ENCODE results near the gene KRTAP5-8.

Gene KRTAP5-8

DNA sequence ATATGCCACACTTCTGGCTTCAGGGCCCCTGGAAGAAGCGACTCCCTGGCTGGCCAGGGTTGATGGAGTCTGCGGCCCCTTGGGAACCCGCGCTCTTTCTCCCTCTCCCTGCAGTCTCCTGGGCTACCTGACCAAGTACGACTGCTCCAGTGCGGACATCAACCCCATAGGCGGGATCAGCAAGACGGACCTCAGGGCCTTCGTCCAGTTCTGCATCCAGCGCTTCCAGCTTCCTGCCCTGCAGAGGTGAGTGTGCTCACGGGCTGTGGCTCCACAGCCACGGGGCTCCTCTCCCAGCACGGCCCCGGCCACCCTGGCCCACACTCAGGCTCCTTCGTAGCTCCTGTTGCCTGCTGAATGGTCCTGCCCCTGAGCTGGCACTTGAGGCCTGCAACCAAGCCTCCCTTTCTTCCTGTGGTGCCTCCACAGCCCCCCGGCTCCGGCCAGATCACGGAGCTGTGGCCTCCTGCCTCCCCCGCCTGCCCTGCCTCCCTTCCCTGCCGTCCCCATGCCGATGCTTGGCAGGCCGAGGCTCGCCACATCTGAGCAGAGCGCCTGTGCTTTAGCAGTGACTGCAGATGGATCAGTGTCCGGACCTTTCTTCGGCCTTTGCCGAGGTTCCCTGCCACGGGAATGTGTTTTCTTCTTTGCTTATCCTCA is 47.0 kb upstream of the KRTAP5-8 start:
- no peak overlapping the region for H3K27ac ChIP-seq (ENCODE audit: low read length)
- H3K36me3 ChIP-seq (replicated peaks; ENCODE audit: low read depth, low read length) = peaks cover 39% of the 10 kb centered on the region
- no peaks in the 10 kb centered on the region for H3K27me3 ChIP-seq (ENCODE audit: low read depth, low read length)
- no peaks in the 10 kb centered on the region for H3K79me2 ChIP-seq (ENCODE audit: low read length)
- no peak overlapping the region for H3K4me3 ChIP-seq (ENCODE audit: low read length)
- H2AFZ ChIP-seq (ENCODE audit: low read depth, low read length) = no peak overlapping the region
- no peaks in the 10 kb centered on the region for H3K9me3 ChIP-seq (ENCODE audit: insufficient read depth, low read length)
- H3K9ac ChIP-seq (ENCODE audit: low read length) = no peak overlapping the region
- TF ChIP-seq, protein P1, sequence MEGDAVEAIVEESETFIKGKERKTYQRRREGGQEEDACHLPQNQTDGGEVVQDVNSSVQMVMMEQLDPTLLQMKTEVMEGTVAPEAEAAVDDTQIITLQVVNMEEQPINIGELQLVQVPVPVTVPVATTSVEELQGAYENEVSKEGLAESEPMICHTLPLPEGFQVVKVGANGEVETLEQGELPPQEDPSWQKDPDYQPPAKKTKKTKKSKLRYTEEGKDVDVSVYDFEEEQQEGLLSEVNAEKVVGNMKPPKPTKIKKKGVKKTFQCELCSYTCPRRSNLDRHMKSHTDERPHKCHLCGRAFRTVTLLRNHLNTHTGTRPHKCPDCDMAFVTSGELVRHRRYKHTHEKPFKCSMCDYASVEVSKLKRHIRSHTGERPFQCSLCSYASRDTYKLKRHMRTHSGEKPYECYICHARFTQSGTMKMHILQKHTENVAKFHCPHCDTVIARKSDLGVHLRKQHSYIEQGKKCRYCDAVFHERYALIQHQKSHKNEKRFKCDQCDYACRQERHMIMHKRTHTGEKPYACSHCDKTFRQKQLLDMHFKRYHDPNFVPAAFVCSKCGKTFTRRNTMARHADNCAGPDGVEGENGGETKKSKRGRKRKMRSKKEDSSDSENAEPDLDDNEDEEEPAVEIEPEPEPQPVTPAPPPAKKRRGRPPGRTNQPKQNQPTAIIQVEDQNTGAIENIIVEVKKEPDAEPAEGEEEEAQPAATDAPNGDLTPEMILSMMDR (IDR thresholded peaks at IDR 0.05; ENCODE audit: low read depth, low read length) = no peak
- TF ChIP-seq EZH2phosphoT487 (IDR thresholded peaks at IDR 0.05; ENCODE audit: low read depth) = no peak
- H4K20me1 ChIP-seq (ENCODE audit: insufficient read depth, low read length) = no peaks in the 10 kb centered on the region
- H3K4me2 ChIP-seq (ENCODE audit: low read length) = no peak overlapping the region
- peaks cover 12% of the 10 kb centered on the region for H3K4me1 ChIP-seq (ENCODE audit: low read length)

DNA sequence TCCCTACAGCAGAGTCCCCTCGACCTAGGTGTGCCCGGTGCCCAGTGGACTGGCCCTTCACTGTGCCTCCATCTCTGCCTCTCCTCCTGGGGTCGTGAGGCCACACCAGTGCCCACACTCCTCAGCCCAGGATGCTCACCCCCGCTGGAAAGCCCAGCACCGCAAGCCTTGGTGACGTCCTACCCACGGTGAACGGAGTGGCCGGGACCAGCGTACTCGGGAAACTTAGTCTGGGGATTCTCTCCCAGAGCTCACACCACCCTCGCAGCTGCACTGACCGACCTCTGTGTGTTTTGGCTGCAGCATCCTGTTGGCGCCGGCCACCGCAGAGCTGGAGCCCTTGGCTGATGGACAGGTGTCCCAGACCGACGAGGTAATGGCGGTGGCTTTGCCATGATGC is 46.3 kb upstream of the KRTAP5-8 start:
- H3K4me2 ChIP-seq (ENCODE audit: low read length) = no peak overlapping the region
- H3K79me2 ChIP-seq (ENCODE audit: low read length) = no peaks in the 10 kb centered on the region
- TF ChIP-seq, protein P1 (IDR thresholded peaks at IDR 0.05; ENCODE audit: low read depth, low read length) = no peak
- no peak for TF ChIP-seq EZH2phosphoT487 (IDR thresholded peaks at IDR 0.05; ENCODE audit: low read depth)
- no peak overlapping the region for H3K4me3 ChIP-seq (ENCODE audit: low read length)
- peaks cover 12% of the 10 kb centered on the region for H3K4me1 ChIP-seq (ENCODE audit: low read length)
- H3K27ac ChIP-seq (ENCODE audit: low read length) = no peak overlapping the region
- H3K36me3 ChIP-seq (replicated peaks; ENCODE audit: low read depth, low read length) = peaks cover 39% of the 10 kb centered on the region
- H3K27me3 ChIP-seq (ENCODE audit: low read depth, low read length) = no peaks in the 10 kb centered on the region
- H4K20me1 ChIP-seq (ENCODE audit: insufficient read depth, low read length) = no peaks in the 10 kb centered on the region
- no peak overlapping the region for H3K9ac ChIP-seq (ENCODE audit: low read length)
- no peak overlapping the region for H2AFZ ChIP-seq (ENCODE audit: low read depth, low read length)
- no peaks in the 10 kb centered on the region for H3K9me3 ChIP-seq (ENCODE audit: insufficient read depth, low read length)

GRCh38 chr11:71491940-71492339 is 45.9 kb upstream of the KRTAP5-8 start:
- Histone ChIP-seq H3K4me3 (ENCODE audit: low read length) (no peak overlapping the region), H3K4me1 (ENCODE audit: low read length) (peaks cover 12% of the 10 kb centered on the region), H4K20me1 (ENCODE audit: insufficient read depth, low read length) (no peaks in the 10 kb centered on the region), H3K79me2 (ENCODE audit: low read length) (no peaks in the 10 kb centered on the region), H3K4me2 (ENCODE audit: low read length) (no peak overlapping the region), H3K9me3 (ENCODE audit: insufficient read depth, low read length) (no peaks in the 10 kb centered on the region), H2AFZ (ENCODE audit: low read depth, low read length) (no peak overlapping the region), H3K36me3 (replicated peaks; ENCODE audit: low read depth, low read length) (peaks cover 39% of the 10 kb centered on the region), H3K9ac (ENCODE audit: low read length) (no peak overlapping the region), H3K27me3 (ENCODE audit: low read depth, low read length) (no peaks in the 10 kb centered on the region), H3K27ac (ENCODE audit: low read length) (no peak overlapping the region)
- TF ChIP-seq, protein P1 (IDR thresholded peaks at IDR 0.05; ENCODE audit: low read depth, low read length) = no peak
- TF ChIP-seq EZH2phosphoT487 (IDR thresholded peaks at IDR 0.05; ENCODE audit: low read depth) = no peak

GRCh38 chr11:71495286-71496230 is 42.3 kb upstream of the KRTAP5-8 start:
- no peaks in the 10 kb centered on the region for H3K4me1 ChIP-seq (ENCODE audit: low read length)
- H3K27ac ChIP-seq (ENCODE audit: low read length) = no peak overlapping the region
- H2AFZ ChIP-seq (ENCODE audit: low read depth, low read length) = no peak overlapping the region
- H3K27me3 ChIP-seq (ENCODE audit: low read depth, low read length) = no peaks in the 10 kb centered on the region
- no peaks in the 10 kb centered on the region for H3K79me2 ChIP-seq (ENCODE audit: low read length)
- no peaks in the 10 kb centered on the region for H4K20me1 ChIP-seq (ENCODE audit: insufficient read depth, low read length)
- H3K36me3 ChIP-seq (replicated peaks; ENCODE audit: low read depth, low read length) = peaks cover 64% of the 10 kb centered on the region
- TF ChIP-seq, protein P1 (IDR thresholded peaks at IDR 0.05; ENCODE audit: low read depth, low read length) = no peak
- no peak for TF ChIP-seq EZH2phosphoT487 (IDR thresholded peaks at IDR 0.05; ENCODE audit: low read depth)
- no peaks in the 10 kb centered on the region for H3K9me3 ChIP-seq (ENCODE audit: insufficient read depth, low read length)
- H3K4me2 ChIP-seq (ENCODE audit: low read length) = no peak overlapping the region
- H3K9ac ChIP-seq (ENCODE audit: low read length) = no peak overlapping the region
- H3K4me3 ChIP-seq (ENCODE audit: low read length) = no peak overlapping the region

Data from OCI-LY3 (cell line).